ENCODE data around the gene NR2E1. TPM values are rescaled to one million over a fixed set of nuclear protein-coding genes. Genes with fewer than 3 reads are reported as not detected.

Gene NR2E1
- total and polyA plus RNA-seq, 2 of the 13 experiments (the other 11 are each of a cell fraction or from before 2014, with no cell fraction given) = not detected

- Histone ChIP-seq H3K4me1 (ENCODE audit: insufficient read depth, low read length) (peaks cover 24% of the 10 kb centered on the region), H3K4me2 (ENCODE audit: low read depth, low read length) (peak overlapping the region; percentile 91), H3K9me3 (ENCODE audit: low read length) (no peaks in the 10 kb centered on the region), H4K20me1 (ENCODE audit: insufficient read depth, low read length) (no peaks in the 10 kb centered on the region), H3K79me2 (ENCODE audit: insufficient read depth, low read length) (no peaks in the 10 kb centered on the region), H3K27me3 (ENCODE audit: control insufficient read depth in 1 of 2, insufficient read depth in 2 of 2, low read length in 2 of 2) (peaks cover 3 to 73% of the 10 kb centered on the region in 2 experiments), H3K9ac (ENCODE audit: insufficient read depth, low read depth, low read length) (no peak overlapping the region), H2AFZ (ENCODE audit: low read length) (no peak overlapping the region), H3K27ac (ENCODE audit: extremely low read length, insufficient read depth, low read length) (no peak overlapping the region), H3K36me3 (replicated peaks in 1 of 2; ENCODE audit: control insufficient read depth in 1 of 2, insufficient read depth in 2 of 2, low read length in 2 of 2) (no peaks in the 10 kb centered on the region), H3K4me3 (replicated peaks in 1 of 3; ENCODE audit: insufficient read depth in 1 of 3, low read depth in 2 of 3, low read length in 3 of 3) (peak overlapping the region; percentile 60 to 80 (median 63))
- POLR2A ChIA-PET = no interaction called here
- intact Hi-C loops (cut with micrococcal nuclease; ENCODE audit: unreplicated experiment) = no loop called here
- in situ Hi-C loops (cut with HindIII; ENCODE audit: extremely low pct_ligation_motif_present, low pct_unique_long_range_greater_than_20kb) = no loop called here
- FAIRE-seq (no peak), DNase-seq (ENCODE audit: low spot score) (no peak), ATAC-seq (peak; percentile 43)
- CTCF ChIA-PET (ENCODE audit: low intra/inter-chr PET ratio, low total read pairs) = no interaction called here
- no TSS peak for BruUV-seq (replicated peaks)
- 16% methylated on average over 31 of the region's 72 CpGs for WGBS (ENCODE audit: low lambda C conversion rate)
- TF ChIP-seq POGZ (CRISPR knock-in tag; IDR thresholded peaks at IDR 0.05) (no peak), REPIN1 (CRISPR knock-in tag; IDR thresholded peaks at IDR 0.05; ENCODE audit: borderline replicate concordance, low read depth) (no peak), KDM3A (CRISPR knock-in tag; IDR thresholded peaks at IDR 0.05; ENCODE audit: low read depth) (no peak), ZNF687 (CRISPR knock-in tag; IDR thresholded peaks at IDR 0.05) (peak; percentile 73), ZNF180 (CRISPR knock-in tag; IDR thresholded peaks at IDR 0.05; ENCODE audit: borderline replicate concordance, low read depth) (no peak), ZNF768 (CRISPR knock-in tag; IDR thresholded peaks at IDR 0.05) (peak; percentile 33; the same call in 1 of the 2 replicates), HOXA3 (CRISPR knock-in tag; IDR thresholded peaks at IDR 0.05) (0 out of 2 replicates have a peak, but pooled peaks have one; percentile 23), ATF1 (CRISPR knock-in tag; IDR thresholded peaks at IDR 0.05) (no peak), TIGD3 (CRISPR knock-in tag; IDR thresholded peaks at IDR 0.05; ENCODE audit: borderline replicate concordance) (no peak), ZNF629 (CRISPR knock-in tag; conservative IDR thresholded peaks at IDR 0.05) (no peak), SMC3 (IDR thresholded peaks at IDR 0.05; ENCODE audit: low read length) (no peak), EED (CRISPR knock-in tag; IDR thresholded peaks at IDR 0.05) (no peak), ZNF879 (CRISPR knock-in tag; IDR thresholded peaks at IDR 0.05) (no peak), ZNF709 (CRISPR knock-in tag; IDR thresholded peaks at IDR 0.05) (0 out of 2 replicates have a peak, but pooled peaks have one; percentile 18)
- TF ChIP-seq, protein P1, sequence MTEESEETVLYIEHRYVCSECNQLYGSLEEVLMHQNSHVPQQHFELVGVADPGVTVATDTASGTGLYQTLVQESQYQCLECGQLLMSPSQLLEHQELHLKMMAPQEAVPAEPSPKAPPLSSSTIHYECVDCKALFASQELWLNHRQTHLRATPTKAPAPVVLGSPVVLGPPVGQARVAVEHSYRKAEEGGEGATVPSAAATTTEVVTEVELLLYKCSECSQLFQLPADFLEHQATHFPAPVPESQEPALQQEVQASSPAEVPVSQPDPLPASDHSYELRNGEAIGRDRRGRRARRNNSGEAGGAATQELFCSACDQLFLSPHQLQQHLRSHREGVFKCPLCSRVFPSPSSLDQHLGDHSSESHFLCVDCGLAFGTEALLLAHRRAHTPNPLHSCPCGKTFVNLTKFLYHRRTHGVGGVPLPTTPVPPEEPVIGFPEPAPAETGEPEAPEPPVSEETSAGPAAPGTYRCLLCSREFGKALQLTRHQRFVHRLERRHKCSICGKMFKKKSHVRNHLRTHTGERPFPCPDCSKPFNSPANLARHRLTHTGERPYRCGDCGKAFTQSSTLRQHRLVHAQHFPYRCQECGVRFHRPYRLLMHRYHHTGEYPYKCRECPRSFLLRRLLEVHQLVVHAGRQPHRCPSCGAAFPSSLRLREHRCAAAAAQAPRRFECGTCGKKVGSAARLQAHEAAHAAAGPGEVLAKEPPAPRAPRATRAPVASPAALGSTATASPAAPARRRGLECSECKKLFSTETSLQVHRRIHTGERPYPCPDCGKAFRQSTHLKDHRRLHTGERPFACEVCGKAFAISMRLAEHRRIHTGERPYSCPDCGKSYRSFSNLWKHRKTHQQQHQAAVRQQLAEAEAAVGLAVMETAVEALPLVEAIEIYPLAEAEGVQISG (CRISPR knock-in tag; IDR thresholded peaks at IDR 0.05) = peak; percentile 39; the same call in 1 of the 2 replicates
Measured at GRCh38 chr6:108117427-108118358, 48.1 kb upstream of the NR2E1 start.
